C4-2B (cell line): ENCODE results near the gene WDR18.

Experiments
- H3K27ac ChIP-seq: fragments of 450-650 bp; 2 replicates; pipeline ENCODE4 v1.5.1; 2017
- ZFX ChIP-seq: fragments of 450-650 bp; IDR thresholded peaks from 2 replicates; pipeline ENCODE4 v1.6.1; 2017
- TF ChIP-seq, protein P1 (sequence below): fragments of 450-650 bp; conservative IDR thresholded peaks from 2 replicates; pipeline ENCODE4 v1.5.1; 2017; ENCODE audit warnings: mild to moderate bottlenecking

The WDR18 gene

GRCh38 chr19:1008268-1009040 is 24.3 kb downstream of the WDR18 start:
- TF ChIP-seq, protein P1, sequence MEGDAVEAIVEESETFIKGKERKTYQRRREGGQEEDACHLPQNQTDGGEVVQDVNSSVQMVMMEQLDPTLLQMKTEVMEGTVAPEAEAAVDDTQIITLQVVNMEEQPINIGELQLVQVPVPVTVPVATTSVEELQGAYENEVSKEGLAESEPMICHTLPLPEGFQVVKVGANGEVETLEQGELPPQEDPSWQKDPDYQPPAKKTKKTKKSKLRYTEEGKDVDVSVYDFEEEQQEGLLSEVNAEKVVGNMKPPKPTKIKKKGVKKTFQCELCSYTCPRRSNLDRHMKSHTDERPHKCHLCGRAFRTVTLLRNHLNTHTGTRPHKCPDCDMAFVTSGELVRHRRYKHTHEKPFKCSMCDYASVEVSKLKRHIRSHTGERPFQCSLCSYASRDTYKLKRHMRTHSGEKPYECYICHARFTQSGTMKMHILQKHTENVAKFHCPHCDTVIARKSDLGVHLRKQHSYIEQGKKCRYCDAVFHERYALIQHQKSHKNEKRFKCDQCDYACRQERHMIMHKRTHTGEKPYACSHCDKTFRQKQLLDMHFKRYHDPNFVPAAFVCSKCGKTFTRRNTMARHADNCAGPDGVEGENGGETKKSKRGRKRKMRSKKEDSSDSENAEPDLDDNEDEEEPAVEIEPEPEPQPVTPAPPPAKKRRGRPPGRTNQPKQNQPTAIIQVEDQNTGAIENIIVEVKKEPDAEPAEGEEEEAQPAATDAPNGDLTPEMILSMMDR, result no peak
- no peak for TF ChIP-seq ZFX
- H3K27ac ChIP-seq, result no peak overlapping the region

- H3K27ac ChIP-seq, result no peak overlapping the region
- TF ChIP-seq ZFX, result no peak
- TF ChIP-seq, protein P1, result no peak
These were observed 25.2 kb downstream of the WDR18 start for GRCh38 chr19:1009041-1009980.

GRCh38 chr19:1009981-1010538 is 25.9 kb downstream of the WDR18 start:
- TF ChIP-seq ZFX, result no peak
- TF ChIP-seq, protein P1, result no peak
- no peak overlapping the region for H3K27ac ChIP-seq

GRCh38 chr19:1010586-1011510 is 26.7 kb downstream of the WDR18 start:
- no peak overlapping the region for H3K27ac ChIP-seq
- no peak for TF ChIP-seq ZFX
- TF ChIP-seq, protein P1, result no peak

- no peak overlapping the region for H3K27ac ChIP-seq
- TF ChIP-seq, protein P1, result no peak
- no peak for TF ChIP-seq ZFX
These were observed 27.7 kb downstream of the WDR18 start for GRCh38 chr19:1011831-1012333.

- no peak overlapping the region for H3K27ac ChIP-seq
These were observed 28.2 kb downstream of the WDR18 start for GRCh38 chr19:1012334-1012733.

More at GRCh38 chr19:1012334-1012733, 28.2 kb downstream of the WDR18 start:
- TF ChIP-seq, protein P1, result no peak
- TF ChIP-seq ZFX, result no peak
